ENCODE results near the gene RGS13. TPM values are rescaled to one million over a fixed set of nuclear protein-coding genes. Genes with fewer than 3 reads are reported as not detected.

Gene RGS13
- total RNA-seq, 1 donor from 2014 or later: 0.27 TPM

Other genes starting within 250 kb of the RGS13 start
- gene RGS1, start 60.4 kb upstream of the RGS13 start, total RNA-seq: 2.6 TPM
- 13.5 TPM for gene RGS2, start 172.9 kb downstream of the RGS13 start, total RNA-seq

Data from cardiac septum (tissue), 1 donor.